Peyer's patch (tissue), 4 donors: ENCODE measurements around the gene ATP6V0D1. TPM values are rescaled to one million over a fixed set of nuclear protein-coding genes. Genes with fewer than 3 reads are reported as not detected.
"Not testable (repeated sequence)": the region's sequence is repeated elsewhere in the genome, so short reads cannot be mapped to it uniquely, and the experiment has no call there.

Experiments
- DNase-seq, 3 donors: peaks; one replicate each; pipeline ENCODE4 v3.0.0-alpha.2; 2017 to 2019
- H3K27ac ChIP-seq, 4 donors: fragments of 200-600 bp; sonication (generic); one replicate each; pipeline ENCODE4 v1.5.1; 2016 to 2019
- H3K27me3 ChIP-seq, 2 donors: fragments of 200-600 bp; sonication (generic); one replicate each; pipeline ENCODE4 v1.5.1; 2019
- H3K36me3 ChIP-seq, 3 donors: fragments of 200-600 bp; sonication (generic); one replicate each; pipeline ENCODE4 v1.5.1; 2016 to 2019
- H3K4me1 ChIP-seq, 4 donors: fragments of 200-600 bp; sonication (generic); one replicate each; pipeline ENCODE4 v1.5.1; 2016 to 2019
- H3K4me3 ChIP-seq, 4 donors: fragments of 200-600 bp; sonication (generic); 1 replicate in 3 of 4; 2 replicates in 1 of 4; pipeline ENCODE4 v1.5.1; 2016 to 2019; ENCODE audit warnings: mild to moderate bottlenecking in 1 of 4
- H3K9me3 ChIP-seq, 4 donors: fragments of 200-600 bp; sonication (generic); one replicate each; pipeline ENCODE4 v1.5.1; 2016 to 2019; ENCODE audit warnings: mild to moderate bottlenecking in 1 of 4
- CTCF ChIP-seq, 6 experiments: fragments of 450-650 bp in 4 of 6; fragments of 200-600 bp in 2 of 6; sonication (generic) in 1 of 6; IDR thresholded peaks; one replicate each; pipeline ENCODE4 v1.5.1; 2017 to 2019; ENCODE audit warnings: antibody characterized with exemption in 6 of 6, mild to moderate bottlenecking in 3 of 6, moderate library complexity in 1 of 6
- POLR2A ChIP-seq, 2 donors: fragments of 450-650 bp; IDR thresholded peaks; one replicate each; pipeline ENCODE4 v1.5.1; 2017; ENCODE audit warnings: antibody characterized with exemption in 2 of 2, mild to moderate bottlenecking in 2 of 2, moderate library complexity in 2 of 2
- total RNA-seq, 4 donors: library from RNA; depleted of rRNA; stranded (reverse); fragments of >200 nt; gene quantifications; one replicate each; pipeline ENCODE4 v1.1.0, GENCODE V29; 2016

ATP6V0D1 gene
- total RNA-seq, 4 donors from 2014 or later: 131 to 223 (median 202) TPM

GRCh38 chr16:67489401-67490083 is 8.6 kb upstream of the ATP6V0D1 start:
- Histone ChIP-seq H3K4me1 (peaks cover 0 to 18% (median 11%) of the 10 kb centered on the region in 4 donors), H3K27ac (peak overlapping the region; percentile 30 to 80 (median 51))
- DNase-seq: no peak

GRCh38 chr16:67487561-67487960 is 6.6 kb upstream of the ATP6V0D1 start:
- Histone ChIP-seq H3K4me1 (peaks cover 0 to 25% (median 17%) of the 10 kb centered on the region in 4 donors), H3K27ac (peak overlapping the region in 1 of 4 donors; percentile 5)
- not testable (repeated sequence) for H3K36me3 ChIP-seq, DNase-seq, H3K4me3 ChIP-seq, H3K9me3 ChIP-seq, H3K27me3 ChIP-seq

More at GRCh38 chr16:67489401-67490083, 8.6 kb upstream of the ATP6V0D1 start:
- Histone ChIP-seq H3K27me3 (no peaks in the 10 kb centered on the region), H3K36me3 (no peaks in the 10 kb centered on the region), H3K4me3 (no peak overlapping the region), H3K9me3 (no peaks in the 10 kb centered on the region)
- TF ChIP-seq POLR2A (IDR thresholded peaks at IDR 0.05): no peak
- no peak for TF ChIP-seq CTCF (IDR thresholded peaks at IDR 0.05)

GRCh38 chr16:67486805-67487204 is 5.8 kb upstream of the ATP6V0D1 start:
- no peak for DNase-seq
- Histone ChIP-seq H3K4me1 (peaks cover 0 to 28% (median 17%) of the 10 kb centered on the region in 4 donors), H3K36me3 (no peaks in the 10 kb centered on the region), H3K27ac (peak overlapping the region in 1 of 4 donors; percentile 5), H3K27me3 (no peaks in the 10 kb centered on the region), H3K4me3 (no peak overlapping the region), H3K9me3 (no peaks in the 10 kb centered on the region)
- TF ChIP-seq POLR2A (IDR thresholded peaks at IDR 0.05) (no peak), CTCF (IDR thresholded peaks at IDR 0.05) (no peak)

DNA sequence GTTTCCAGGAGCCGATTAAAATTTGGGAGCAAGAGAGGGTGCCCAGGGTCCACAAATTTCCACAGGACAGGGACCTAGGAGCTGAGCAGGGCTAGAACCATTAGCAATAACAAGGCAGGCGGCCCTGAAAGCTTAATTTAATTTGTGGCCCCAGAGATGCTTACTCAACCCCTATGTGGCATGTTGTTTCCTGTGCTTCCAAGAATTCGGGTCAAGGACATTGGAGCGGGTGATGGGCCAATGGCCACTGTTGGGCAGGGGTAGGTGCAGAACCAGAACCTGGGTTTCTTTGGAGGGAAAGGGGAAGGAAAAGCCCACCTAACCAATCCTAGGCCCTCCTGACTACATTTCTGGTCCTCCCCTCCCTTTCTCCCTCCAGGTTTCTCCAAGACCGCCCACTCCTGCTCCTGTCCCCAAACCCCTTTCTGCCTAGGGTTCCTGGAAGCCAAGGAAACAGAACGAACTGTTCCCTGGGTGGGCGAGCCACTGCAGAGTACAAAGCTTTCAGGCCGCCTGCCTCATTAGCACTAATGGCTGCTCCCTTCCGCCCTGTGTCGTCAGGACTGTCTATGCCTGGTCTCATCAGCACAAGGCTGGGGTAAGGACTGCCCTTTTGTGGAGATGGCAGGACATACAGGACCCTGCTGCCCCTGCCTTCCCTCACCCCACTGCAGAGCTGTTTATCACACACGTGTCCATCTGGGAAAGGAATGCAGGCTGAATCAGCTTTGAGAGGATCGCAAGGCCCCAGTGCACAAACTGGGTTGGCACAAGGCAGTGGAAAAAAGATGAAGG is 3.0 kb upstream of the ATP6V0D1 start:
- H3K4me1 ChIP-seq: peaks cover 0 to 30% (median 13%) of the 10 kb centered on the region in 4 donors
- no peaks in the 10 kb centered on the region for H3K9me3 ChIP-seq
- H3K36me3 ChIP-seq: no peaks in the 10 kb centered on the region
- no peak for TF ChIP-seq CTCF (IDR thresholded peaks at IDR 0.05)
- TF ChIP-seq POLR2A (IDR thresholded peaks at IDR 0.05): no peak
- H3K27ac ChIP-seq: peak overlapping the region in 1 of 4 donors; percentile 99
- DNase-seq: no peak
- no peak overlapping the region for H3K4me3 ChIP-seq
- H3K27me3 ChIP-seq: no peaks in the 10 kb centered on the region

GRCh38 chr16:67483150-67483549 is 2.2 kb upstream of the ATP6V0D1 start, which contains the start of gene AGRP:
Gene AGRP (minus strand): TSS chr16:67483547. CDS start chr16:67483398, 149 bp downstream.
- H3K4me1 ChIP-seq: peaks cover 0 to 33% (median 14%) of the 10 kb centered on the region in 4 donors
- H3K9me3 ChIP-seq: no peaks in the 10 kb centered on the region
- no peaks in the 10 kb centered on the region for H3K27me3 ChIP-seq
- peak within 1 kb of the TSS; percentile 88 to 96 (median 92) for H3K4me3 ChIP-seq
- peak within 1 kb of the TSS in 3 of 4 donors; percentile 87 to 99 (median 95) for H3K27ac ChIP-seq
- TF ChIP-seq POLR2A (IDR thresholded peaks at IDR 0.05): no peak
- no peak for DNase-seq
- H3K36me3 ChIP-seq: no peaks in the 10 kb centered on the region

- DNase-seq: peak in 2 of 3 donors; percentile 23 to 54
- H3K36me3 ChIP-seq: no peaks in the 10 kb centered on the region
- TF ChIP-seq CTCF (IDR thresholded peaks at IDR 0.05): no peak
- no peak for TF ChIP-seq POLR2A (IDR thresholded peaks at IDR 0.05)
- no peaks in the 10 kb centered on the region for H3K27me3 ChIP-seq
- H3K4me3 ChIP-seq: peak overlapping the region; percentile 88 to 96 (median 92)
- no peaks in the 10 kb centered on the region for H3K9me3 ChIP-seq
- H3K4me1 ChIP-seq: peaks cover 0 to 34% (median 14%) of the 10 kb centered on the region in 4 donors
- peak overlapping the region; percentile 87 to 99 (median 93) for H3K27ac ChIP-seq
These were observed 1.4 kb upstream of the ATP6V0D1 start for GRCh38 chr16:67482233-67482924.
